Measurements from ENCODE around the gene TMEM239.

Gene TMEM239

GRCh38 chr20:2835331-2835796 lies 19.2 kb downstream of the TMEM239 start:
- H3K4me3 ChIP-seq (ENCODE audit: low read depth, low read length) = no peak overlapping the region
- no peak for TF ChIP-seq CTCF (IDR thresholded peaks at IDR 0.05; ENCODE audit: borderline replicate concordance, insufficient read depth, low read depth, low read length)

DNA sequence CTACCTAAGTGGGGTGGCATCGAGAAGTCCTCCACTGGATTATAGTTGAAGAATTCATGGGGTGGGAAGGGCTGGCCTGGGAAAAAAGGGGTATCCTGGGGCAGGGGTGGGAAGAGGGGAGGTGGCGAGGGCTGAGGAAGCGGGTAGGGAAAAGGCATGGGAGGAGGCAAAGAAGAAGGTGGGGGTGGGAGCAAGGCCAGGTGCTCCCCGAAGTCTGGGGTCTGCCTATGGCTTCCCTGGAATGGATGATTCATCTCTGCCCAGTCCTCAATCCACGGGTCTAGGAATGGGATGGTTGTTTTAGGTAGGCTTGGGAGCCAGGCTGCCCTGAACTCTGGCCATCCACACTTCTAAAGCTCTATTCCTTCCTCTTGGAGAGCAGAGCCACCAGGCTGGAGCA lies 19.9 kb downstream of the TMEM239 start:
- no peak for TF ChIP-seq CTCF (IDR thresholded peaks at IDR 0.05; ENCODE audit: borderline replicate concordance, insufficient read depth, low read depth, low read length)
- H3K4me3 ChIP-seq (ENCODE audit: low read depth, low read length) = no peak overlapping the region

- TF ChIP-seq CTCF (IDR thresholded peaks at IDR 0.05; ENCODE audit: borderline replicate concordance, insufficient read depth, low read depth, low read length) = no peak
- no peak overlapping the region for H3K4me3 ChIP-seq (ENCODE audit: low read depth, low read length)
These were observed 21.2 kb downstream of the TMEM239 start for GRCh38 chr20:2837221-2837960.

GRCh38 chr20:2838170-2838797 lies 22.1 kb downstream of the TMEM239 start:
- H3K4me3 ChIP-seq (ENCODE audit: low read depth, low read length) = no peak overlapping the region
- no peak for TF ChIP-seq CTCF (IDR thresholded peaks at IDR 0.05; ENCODE audit: borderline replicate concordance, insufficient read depth, low read depth, low read length)

- H3K4me3 ChIP-seq (ENCODE audit: low read depth, low read length) = no peak overlapping the region
- no peak for TF ChIP-seq CTCF (IDR thresholded peaks at IDR 0.05; ENCODE audit: borderline replicate concordance, insufficient read depth, low read depth, low read length)
These were observed 22.9 kb downstream of the TMEM239 start for GRCh38 chr20:2838847-2839671.

DNA sequence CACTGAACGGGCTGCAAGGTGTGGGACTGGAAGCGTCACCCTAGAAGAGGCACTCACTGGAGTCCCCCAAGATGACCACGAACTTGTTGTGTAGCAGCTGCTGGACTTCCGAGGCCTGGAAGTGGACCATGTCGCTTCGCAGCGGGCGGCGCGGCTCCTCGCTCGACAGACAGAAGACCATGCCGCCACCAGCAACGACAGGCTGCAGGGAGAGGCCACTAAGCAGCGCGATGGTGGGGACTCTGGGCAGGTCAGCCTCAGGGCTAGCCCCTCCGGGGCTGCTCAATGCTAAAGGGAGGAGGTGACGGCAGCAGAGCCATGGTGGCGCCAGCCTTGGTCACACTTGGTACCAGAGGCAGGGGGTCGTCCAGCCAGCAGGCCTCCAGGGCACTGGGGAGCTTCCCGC lies 23.6 kb downstream of the TMEM239 start:
- TF ChIP-seq CTCF (IDR thresholded peaks at IDR 0.05; ENCODE audit: borderline replicate concordance, insufficient read depth, low read depth, low read length) = no peak
- H3K4me3 ChIP-seq (ENCODE audit: low read depth, low read length) = peak overlapping the region; percentile 85
